Measurements from ENCODE around the gene HOGA1. TPM values are rescaled to one million over a fixed set of nuclear protein-coding genes. Genes with fewer than 3 reads are reported as not detected.

HOGA1 gene
- total and polyA plus RNA-seq, 8 donors = 0.85 to 2.2 (median 1.3) TPM

GRCh38 chr10:97589479-97589878, 5.3 kb downstream of the HOGA1 start, which contains the start of gene C10orf62:
Gene C10orf62, plus strand, starts transcription at chr10:97589721. Its CDS starts 177 bp downstream, at chr10:97589898.
- no peak for TF ChIP-seq CTCF (IDR thresholded peaks at IDR 0.05)
- ATAC-seq (no peak), DNase-seq (peak in 1 of 4 donors; percentile 20)
- intact Hi-C loops (cut with DNase I) = no loop called here
- Histone ChIP-seq H3K36me3 (no peaks in the 10 kb centered on the region), H3K4me1 (no peaks in the 10 kb centered on the region), H3K4me3 (no peak within 1 kb of the TSS), H3K9me3 (no peaks in the 10 kb centered on the region), H3K27me3 (no peaks in the 10 kb centered on the region), H3K27ac (no peak within 1 kb of the TSS)

- no peak for ATAC-seq
- intact Hi-C loops (cut with DNase I) = no loop called here
- no peak for TF ChIP-seq CTCF (IDR thresholded peaks at IDR 0.05)
- no peaks in the 10 kb centered on the region for H3K36me3 ChIP-seq
- H3K27ac ChIP-seq = no peak overlapping the region
- no peaks in the 10 kb centered on the region for H3K4me1 ChIP-seq
- H3K9me3 ChIP-seq = no peaks in the 10 kb centered on the region
- H3K4me3 ChIP-seq = no peak overlapping the region
- DNase-seq = peak in 1 of 4 donors; percentile 59
- H3K27me3 ChIP-seq = no peaks in the 10 kb centered on the region
Measured at GRCh38 chr10:97590082-97590747, 6.0 kb downstream of the HOGA1 start.

- intact Hi-C loops (cut with DNase I) = no loop called here
- no peaks in the 10 kb centered on the region for H3K36me3 ChIP-seq
- ATAC-seq = no peak
- no peaks in the 10 kb centered on the region for H3K9me3 ChIP-seq
- no peak overlapping the region for H3K27ac ChIP-seq
- peaks cover 2% of the 10 kb centered on the region in 2 donors for H3K4me1 ChIP-seq
- no peak overlapping the region for H3K4me3 ChIP-seq
- peak in 1 of 4 donors; percentile 10 for DNase-seq
- TF ChIP-seq CTCF (IDR thresholded peaks at IDR 0.05) = no peak
- no peaks in the 10 kb centered on the region for H3K27me3 ChIP-seq
Measured at GRCh38 chr10:97590748-97591495, 6.7 kb downstream of the HOGA1 start.

GRCh38 chr10:97593421-97593820, 9.2 kb downstream of the HOGA1 start:
- DNase-seq = peak in 1 of 4 donors; percentile 1
- Histone ChIP-seq H3K36me3 (no peaks in the 10 kb centered on the region), H3K4me3 (no peak overlapping the region), H3K4me1 (peaks cover 3 to 19% of the 10 kb centered on the region in 2 donors), H3K27me3 (no peaks in the 10 kb centered on the region), H3K27ac (no peak overlapping the region), H3K9me3 (no peaks in the 10 kb centered on the region)
- ATAC-seq = no peak
- TF ChIP-seq CTCF (IDR thresholded peaks at IDR 0.05) = no peak
- intact Hi-C loops (cut with DNase I) = no loop called here

Data from left lung (tissue), 10 donors.